MCF 10A (cell line): ENCODE data around the gene LHCGR. TPM values are rescaled to one million over a fixed set of nuclear protein-coding genes. Genes with fewer than 3 reads are reported as not detected.

Experiments used
- BruUV-seq: library from RNA; stranded (reverse); fragments of 400-500 nt; replicated peaks from 2 replicates; lab custom pipeline; 2021; lab: Mats Ljungman, UMichigan
- CTCF ChIA-PET: fragments of 300-600 bp; sonication (Branson Sonifier 250); formaldehyde crosslinking; extraction: SDS; loops from one replicate; lab custom pipeline; 2021; ENCODE audit warnings: antibody characterized with exemption, inconsistent platforms; lab: Yijun Ruan, JAX
- POLR2A ChIA-PET: fragments of 300-600, 350-650 bp; sonication (Branson Sonifier 250); formaldehyde crosslinking; extraction: SDS; loops from one replicate; lab custom pipeline; 2020; ENCODE audit warnings: antibody characterized with exemption, inconsistent platforms; lab: Yijun Ruan, JAX
- DNase-seq: peaks from one replicate; pipeline ENCODE4 v3.0.0-alpha.2; 2018; ENCODE audit not compliant: unreplicated experiment
- H3K27ac Mint-ChIP-seq: one replicate; pipeline ENCODE4 v1.8.0; 2022; ENCODE audit warnings: mild to moderate bottlenecking, low read depth, mixed read lengths; ENCODE audit not compliant: unreplicated experiment
- H3K27me3 Mint-ChIP-seq: one replicate; pipeline ENCODE4 v1.8.0; 2022; ENCODE audit warnings: mixed read lengths; ENCODE audit not compliant: insufficient read depth, unreplicated experiment
- H3K36me3 Mint-ChIP-seq: one replicate; pipeline ENCODE4 v1.8.0; 2022; ENCODE audit warnings: mild to moderate bottlenecking, moderate library complexity, mixed read lengths; ENCODE audit not compliant: insufficient read depth, unreplicated experiment
- H3K4me1 Mint-ChIP-seq: one replicate; pipeline ENCODE4 v1.8.0; 2022; ENCODE audit warnings: mixed read lengths; ENCODE audit not compliant: insufficient read depth, unreplicated experiment
- H3K4me3 Mint-ChIP-seq: one replicate; pipeline ENCODE4 v1.8.0; 2022; ENCODE audit warnings: mild to moderate bottlenecking, moderate library complexity, mixed read lengths; ENCODE audit not compliant: unreplicated experiment
- H3K9me3 Mint-ChIP-seq: one replicate; pipeline ENCODE4 v1.8.0; 2022; ENCODE audit warnings: mixed read lengths; ENCODE audit not compliant: unreplicated experiment
- intact Hi-C: fragments of 100-400 bp; cut with micrococcal nuclease; formaldehyde crosslinking; loops from 2 replicates; pipeline ENCODE4 v1.14.1; 2022
- total RNA-seq: library from RNA; stranded (reverse); gene quantifications from 2 replicates; pipeline ENCODE4 v1.2.3, GENCODE V29; 2022
- TF ChIP-seq, protein P1 (sequence below): fragments of 200-600 bp; IDR thresholded peaks from one replicate; pipeline ENCODE4 v1.8.0; 2022; ENCODE audit warnings: antibody characterized with exemption, mild to moderate bottlenecking; ENCODE audit not compliant: unreplicated experiment

The LHCGR gene
- total RNA-seq, 1 experiment from 2014 or later = not detected

DNA sequence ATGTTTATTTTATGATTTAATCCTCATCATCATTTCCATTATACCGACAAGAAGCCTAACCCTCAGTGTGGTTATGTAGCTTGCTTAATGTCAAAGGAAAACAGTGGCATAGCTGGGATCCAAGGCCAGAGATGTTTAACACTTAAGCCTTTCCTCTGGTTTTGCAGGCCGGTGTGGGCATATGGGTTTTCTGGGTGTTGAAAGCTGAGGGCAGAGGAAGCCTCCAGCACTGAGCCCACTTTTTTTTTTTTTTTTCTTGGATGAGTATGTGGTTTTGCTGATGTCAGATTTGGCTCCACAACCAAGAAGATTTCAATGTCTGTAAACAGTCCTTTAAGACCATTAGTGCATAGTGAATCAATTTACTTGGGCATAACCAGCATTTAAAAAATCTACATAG is 41.3 kb downstream of the LHCGR start:
- no peaks in the 10 kb centered on the region for H3K9me3 Mint-ChIP-seq
- no peaks in the 10 kb centered on the region for H3K36me3 Mint-ChIP-seq
- peak overlapping the region; percentile 81 for H3K27ac Mint-ChIP-seq
- H3K4me3 Mint-ChIP-seq = no peak overlapping the region
- CTCF ChIA-PET = interaction anchor here (0.7 kb wide), 1 partner anchor 18 kb away, joined by 5 read pairs; no protein-coding TSS in a partner anchor
- POLR2A ChIA-PET = no interaction called here
- H3K4me1 Mint-ChIP-seq = peaks cover 45% of the 10 kb centered on the region
- TF ChIP-seq, protein P1, sequence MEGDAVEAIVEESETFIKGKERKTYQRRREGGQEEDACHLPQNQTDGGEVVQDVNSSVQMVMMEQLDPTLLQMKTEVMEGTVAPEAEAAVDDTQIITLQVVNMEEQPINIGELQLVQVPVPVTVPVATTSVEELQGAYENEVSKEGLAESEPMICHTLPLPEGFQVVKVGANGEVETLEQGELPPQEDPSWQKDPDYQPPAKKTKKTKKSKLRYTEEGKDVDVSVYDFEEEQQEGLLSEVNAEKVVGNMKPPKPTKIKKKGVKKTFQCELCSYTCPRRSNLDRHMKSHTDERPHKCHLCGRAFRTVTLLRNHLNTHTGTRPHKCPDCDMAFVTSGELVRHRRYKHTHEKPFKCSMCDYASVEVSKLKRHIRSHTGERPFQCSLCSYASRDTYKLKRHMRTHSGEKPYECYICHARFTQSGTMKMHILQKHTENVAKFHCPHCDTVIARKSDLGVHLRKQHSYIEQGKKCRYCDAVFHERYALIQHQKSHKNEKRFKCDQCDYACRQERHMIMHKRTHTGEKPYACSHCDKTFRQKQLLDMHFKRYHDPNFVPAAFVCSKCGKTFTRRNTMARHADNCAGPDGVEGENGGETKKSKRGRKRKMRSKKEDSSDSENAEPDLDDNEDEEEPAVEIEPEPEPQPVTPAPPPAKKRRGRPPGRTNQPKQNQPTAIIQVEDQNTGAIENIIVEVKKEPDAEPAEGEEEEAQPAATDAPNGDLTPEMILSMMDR = no peak
- no TSS peak for BruUV-seq
- H3K27me3 Mint-ChIP-seq = no peaks in the 10 kb centered on the region
- intact Hi-C loops = no loop called here
- no peak for DNase-seq

DNA sequence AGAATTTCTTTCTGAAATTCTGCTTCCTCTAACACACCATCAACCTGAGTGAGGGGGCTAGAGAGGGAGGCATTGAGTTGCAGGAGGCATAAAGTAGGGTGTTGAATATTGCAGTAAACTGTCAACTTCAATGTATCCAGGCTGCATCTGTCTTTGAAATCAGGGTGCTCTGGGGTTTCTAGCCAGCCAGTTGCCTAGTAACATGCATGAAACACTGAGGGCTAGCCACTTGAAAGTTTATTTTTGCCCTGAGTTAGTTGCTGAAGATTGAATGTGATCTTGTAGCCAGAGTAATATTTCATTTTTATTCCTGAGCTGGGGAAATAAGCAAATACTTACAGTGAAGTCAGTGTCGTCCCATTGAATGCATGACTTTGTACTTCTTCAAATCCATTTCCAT is 41.9 kb downstream of the LHCGR start:
- intact Hi-C loops = no loop called here
- H3K27ac Mint-ChIP-seq = no peak overlapping the region
- H3K9me3 Mint-ChIP-seq = no peaks in the 10 kb centered on the region
- ChIA-PET POLR2A (no interaction called here), CTCF (interaction anchor here (0.7 kb wide), 1 partner anchor 130 kb away, joined by 3 read pairs; no protein-coding TSS in a partner anchor)
- H3K36me3 Mint-ChIP-seq = no peaks in the 10 kb centered on the region
- H3K27me3 Mint-ChIP-seq = no peaks in the 10 kb centered on the region
- no TSS peak for BruUV-seq
- DNase-seq = no peak
- peaks cover 45% of the 10 kb centered on the region for H3K4me1 Mint-ChIP-seq
- H3K4me3 Mint-ChIP-seq = no peak overlapping the region
- TF ChIP-seq, protein P1 = no peak

DNA sequence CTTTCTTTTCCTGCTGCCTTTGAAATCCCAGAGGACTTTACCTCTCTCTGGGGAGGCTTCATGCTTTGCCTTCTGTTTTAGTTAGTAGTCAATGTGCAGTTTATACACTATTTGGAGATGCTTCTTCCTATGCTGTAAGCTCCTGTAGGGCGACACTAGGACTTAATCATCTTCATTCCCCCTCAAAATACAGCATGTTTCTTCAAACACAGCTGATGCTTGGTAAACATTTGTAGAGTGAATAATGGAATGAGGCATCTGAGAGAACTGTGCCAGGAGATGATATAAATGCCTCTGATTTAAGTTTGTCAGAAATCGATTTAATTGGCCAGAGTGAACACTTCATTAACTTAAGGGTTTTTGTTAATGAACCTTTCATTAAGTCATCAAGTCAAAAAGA is 43.4 kb downstream of the LHCGR start:
- ChIA-PET POLR2A (no interaction called here), CTCF (no interaction called here)
- intact Hi-C loops = no loop called here
- no peak for DNase-seq
- TF ChIP-seq, protein P1 = no peak
- peaks cover 39% of the 10 kb centered on the region for H3K4me1 Mint-ChIP-seq
- H3K9me3 Mint-ChIP-seq = no peaks in the 10 kb centered on the region
- no peaks in the 10 kb centered on the region for H3K36me3 Mint-ChIP-seq
- BruUV-seq = no TSS peak
- H3K27ac Mint-ChIP-seq = no peak overlapping the region
- H3K4me3 Mint-ChIP-seq = no peak overlapping the region
- H3K27me3 Mint-ChIP-seq = no peaks in the 10 kb centered on the region

DNA sequence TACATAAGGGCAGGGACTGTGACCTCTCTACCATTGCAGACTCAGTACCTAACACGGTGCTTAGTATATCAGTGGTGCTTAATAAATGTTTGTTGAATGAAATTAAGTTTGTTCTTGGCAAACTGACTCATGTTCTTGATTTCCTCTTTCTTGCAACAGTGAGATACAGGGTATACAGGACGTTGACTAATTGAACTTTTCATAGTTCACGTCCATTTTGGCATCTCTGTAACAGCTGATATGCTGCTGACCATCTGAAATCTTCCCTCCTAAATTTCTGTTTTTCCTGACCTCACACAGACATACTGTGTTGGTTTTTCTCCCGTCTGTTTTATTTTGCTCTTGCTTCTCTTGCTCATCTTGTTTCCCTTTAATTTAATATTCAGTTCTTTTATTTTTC is 44.2 kb downstream of the LHCGR start:
- H3K4me1 Mint-ChIP-seq = peaks cover 33% of the 10 kb centered on the region
- POLR2A ChIA-PET = no interaction called here
- intact Hi-C loops = no loop called here
- peaks cover 5% of the 10 kb centered on the region for H3K36me3 Mint-ChIP-seq
- CTCF ChIA-PET = no interaction called here
- H3K27me3 Mint-ChIP-seq = no peaks in the 10 kb centered on the region
- TF ChIP-seq, protein P1 = no peak
- no peaks in the 10 kb centered on the region for H3K9me3 Mint-ChIP-seq
- no peak overlapping the region for H3K27ac Mint-ChIP-seq
- H3K4me3 Mint-ChIP-seq = no peak overlapping the region
- BruUV-seq = no TSS peak
- DNase-seq = peak; percentile 15
